Measurements from ENCODE around the gene LCE1E.

The LCE1E gene

GRCh38 chr1:152777510-152778137, 8.4 kb upstream of the LCE1E start:
- DNase-seq (ENCODE audit: low read depth in 2 of 2): no peak

DNA sequence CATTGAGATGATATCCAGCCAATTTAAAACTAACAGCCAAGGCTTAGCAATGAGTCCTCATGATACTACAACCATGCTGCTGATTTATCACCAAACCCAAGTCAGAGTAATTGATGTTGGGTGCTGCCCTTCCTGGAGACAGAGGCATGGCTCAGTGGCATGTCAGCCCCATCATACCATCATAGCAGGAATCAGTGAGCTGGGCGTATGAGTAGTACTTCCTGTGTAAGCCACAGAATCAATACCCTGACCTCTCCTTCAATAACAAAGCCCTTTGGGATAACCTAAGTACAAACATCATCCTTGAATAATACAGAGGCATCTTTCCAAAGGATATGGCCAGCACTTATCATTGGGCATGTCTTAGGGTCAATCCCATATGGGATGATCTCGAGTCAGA, 3.0 kb upstream of the LCE1E start:
- DNase-seq (ENCODE audit: low read depth in 2 of 2): no peak

- DNase-seq (ENCODE audit: low read depth in 2 of 2): no peak
These were observed 9.6 kb downstream of the LCE1E start for GRCh38 chr1:152795686-152796085.

GRCh38 chr1:152796421-152796820, 10.4 kb downstream of the LCE1E start, which contains the start of gene LCE1D:
LCE1D (plus strand) TSS chr1:152796721; CDS start chr1:152797795, 1,074 bp downstream.
- DNase-seq (ENCODE audit: low read depth in 2 of 2): no peak

- DNase-seq (ENCODE audit: low read depth in 2 of 2): no peak
These were observed 15.3 kb downstream of the LCE1E start for GRCh38 chr1:152801333-152801732.

DNA sequence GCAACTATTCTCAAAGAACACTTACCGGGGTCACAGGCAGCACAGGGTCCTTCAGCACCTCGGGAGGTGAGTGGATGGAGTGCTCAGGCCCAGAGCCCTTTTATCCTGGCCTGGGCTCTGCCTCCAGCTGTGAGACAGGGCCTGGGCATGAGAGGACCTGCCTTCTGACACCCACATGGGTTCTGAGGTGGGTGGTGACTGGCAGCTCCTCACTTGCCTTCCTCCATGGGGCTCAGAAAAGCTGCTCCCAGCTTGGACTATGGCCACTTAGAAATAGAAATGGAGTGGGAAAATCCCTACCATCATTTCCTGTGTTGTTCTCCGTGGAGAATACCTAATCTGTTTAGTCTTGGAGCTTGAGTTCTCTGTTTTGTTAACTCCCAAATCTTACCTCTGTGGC, 20.5 kb downstream of the LCE1E start, which contains the start of gene LCE1C:
LCE1C (minus strand) TSS at position 76 of the 400 bp plus-strand sequence. CDS start 1,173 bp downstream, outside the sequence.
- no peak for DNase-seq (ENCODE audit: low read depth in 2 of 2)

GRCh38 chr1:152811050-152811449, 25.0 kb downstream of the LCE1E start:
- DNase-seq (ENCODE audit: low read depth in 2 of 2): no peak

- DNase-seq (ENCODE audit: low read depth in 2 of 2): no peak
These were observed 25.6 kb downstream of the LCE1E start, which contains the start of gene LCE1B for GRCh38 chr1:152811671-152812070. LCE1B (plus strand) TSS chr1:152811971; CDS start chr1:152812447, 476 bp downstream.

DNA sequence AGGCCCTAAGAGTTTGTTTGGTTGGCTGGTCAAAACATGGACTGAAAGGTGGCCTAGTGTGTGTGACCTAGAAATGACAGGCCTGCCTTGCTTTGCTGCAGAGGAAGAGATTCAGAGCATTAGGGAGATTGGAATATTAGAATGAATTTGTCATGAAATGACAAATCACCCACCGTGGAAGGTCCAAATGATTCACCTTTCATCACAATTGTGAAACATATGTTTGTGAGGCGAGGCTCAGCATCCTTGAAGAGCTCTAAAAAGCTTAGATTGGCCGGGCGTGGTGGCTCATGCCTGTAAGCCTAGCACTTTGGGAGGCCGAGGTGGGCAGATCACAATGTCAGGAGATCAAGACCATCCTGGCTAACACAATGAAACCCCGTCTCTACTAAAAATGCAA, 31.3 kb downstream of the LCE1E start:
- no peak for DNase-seq (ENCODE audit: low read depth in 2 of 2)

- no peak for DNase-seq (ENCODE audit: low read depth in 2 of 2)
These were observed 37.2 kb downstream of the LCE1E start for GRCh38 chr1:152823294-152823693.

DNA sequence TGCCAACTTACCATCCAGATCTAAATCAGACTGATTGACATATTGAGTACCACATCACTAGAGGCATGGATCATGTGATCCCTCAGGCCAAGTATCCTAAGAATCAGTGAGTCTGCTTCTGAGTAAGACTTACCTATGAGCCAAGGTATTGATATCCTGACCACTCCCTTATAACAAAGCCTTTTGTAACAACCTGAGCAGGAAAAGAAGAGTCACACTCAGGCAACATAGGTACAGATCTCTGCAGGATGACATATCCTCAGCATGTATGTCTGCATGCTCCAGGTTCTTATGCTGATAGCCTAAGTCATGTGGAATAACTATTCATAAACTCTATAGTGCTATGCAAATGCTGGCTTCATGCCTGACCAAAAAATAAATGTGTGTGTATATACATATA, 38.9 kb downstream of the LCE1E start:
- DNase-seq (ENCODE audit: low read depth in 2 of 2): no peak

DNA sequence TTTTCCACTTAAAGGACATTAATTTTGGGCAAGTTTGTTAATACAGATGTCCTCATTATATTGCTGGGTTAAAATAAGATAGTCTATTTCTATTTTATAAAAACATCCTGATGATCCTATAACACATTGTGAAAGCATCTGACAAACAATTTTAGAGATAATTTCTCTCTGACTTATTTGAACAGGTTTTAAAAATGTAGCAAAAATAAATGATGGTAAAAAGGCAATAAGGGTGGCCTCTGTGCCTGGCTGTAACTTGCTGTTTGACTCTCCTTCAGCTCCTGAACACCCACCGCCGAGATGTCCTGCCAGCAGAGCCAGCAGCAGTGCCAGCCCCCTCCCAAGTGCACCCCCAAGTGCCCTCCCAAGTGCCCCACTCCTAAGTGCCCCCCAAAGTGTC, 41.1 kb downstream of the LCE1E start, which contains the start of gene LCE1A:
LCE1A (plus strand) TSS at position 301 of the 400 bp plus-strand sequence; CDS start at position 301, 0 bp downstream.
- DNase-seq (ENCODE audit: low read depth in 2 of 2): no peak

- no peak for DNase-seq (ENCODE audit: low read depth in 2 of 2)
These were observed 50.8 kb downstream of the LCE1E start for GRCh38 chr1:152836870-152837269.
